ENCODE data around the gene RNF207. TPM values are rescaled to one million over a fixed set of nuclear protein-coding genes. Genes with fewer than 3 reads are reported as not detected.

RNF207 gene
- polyA plus RNA-seq, 3 donors: 0.10 to 7.7 TPM; not detected in 1

- no peak for DNase-seq
- Histone ChIP-seq H3K4me3 (replicated peaks in 1 of 3; ENCODE audit: low read depth in 2 of 3, low read length in 3 of 3) (no peak overlapping the region), H3K4me1 (ENCODE audit: control insufficient read depth in 1 of 2, insufficient read depth in 2 of 2, low read length in 2 of 2) (no peaks in the 10 kb centered on the region), H3K79me2 (ENCODE audit: insufficient read depth, low read length) (no peaks in the 10 kb centered on the region), H3K27ac (ENCODE audit: low read depth in 1 of 2, low read length in 2 of 2) (no peak overlapping the region), H3K36me3 (replicated peaks in 1 of 2; ENCODE audit: control insufficient read depth in 1 of 2, insufficient read depth in 2 of 2, low read length in 2 of 2) (no peaks in the 10 kb centered on the region), H3K4me2 (replicated peaks; ENCODE audit: extremely low read depth, low read length, poor library complexity, severe bottlenecking) (no peak overlapping the region), H2AFZ (ENCODE audit: insufficient read depth, low read depth, low read length, poor library complexity, severe bottlenecking) (no peak overlapping the region), H4K20me1 (ENCODE audit: insufficient read depth, low read length) (no peaks in the 10 kb centered on the region), H3K9ac (ENCODE audit: insufficient read depth, low read length, poor library complexity, severe bottlenecking) (no peak overlapping the region), H3K27me3 (ENCODE audit: control insufficient read depth in 2 of 2, insufficient read depth in 2 of 2, low read length in 2 of 2) (no peaks in the 10 kb centered on the region), H3K9me3 (replicated peaks in 1 of 2; ENCODE audit: control insufficient read depth in 1 of 2, insufficient read depth in 1 of 2, low read length in 2 of 2) (no peaks in the 10 kb centered on the region)
- no peaks in the 10 kb centered on the region for H3K4me1 Mint-ChIP-seq
- H3K36me3 Mint-ChIP-seq: no peaks in the 10 kb centered on the region
- H3K27me3 Mint-ChIP-seq (ENCODE audit: low read depth in 3 of 3): peaks cover 15 to 29% (median 29%) of the 10 kb centered on the region in 3 donors
- no peak overlapping the region for H3K4me3 Mint-ChIP-seq
- TF ChIP-seq, protein P1, sequence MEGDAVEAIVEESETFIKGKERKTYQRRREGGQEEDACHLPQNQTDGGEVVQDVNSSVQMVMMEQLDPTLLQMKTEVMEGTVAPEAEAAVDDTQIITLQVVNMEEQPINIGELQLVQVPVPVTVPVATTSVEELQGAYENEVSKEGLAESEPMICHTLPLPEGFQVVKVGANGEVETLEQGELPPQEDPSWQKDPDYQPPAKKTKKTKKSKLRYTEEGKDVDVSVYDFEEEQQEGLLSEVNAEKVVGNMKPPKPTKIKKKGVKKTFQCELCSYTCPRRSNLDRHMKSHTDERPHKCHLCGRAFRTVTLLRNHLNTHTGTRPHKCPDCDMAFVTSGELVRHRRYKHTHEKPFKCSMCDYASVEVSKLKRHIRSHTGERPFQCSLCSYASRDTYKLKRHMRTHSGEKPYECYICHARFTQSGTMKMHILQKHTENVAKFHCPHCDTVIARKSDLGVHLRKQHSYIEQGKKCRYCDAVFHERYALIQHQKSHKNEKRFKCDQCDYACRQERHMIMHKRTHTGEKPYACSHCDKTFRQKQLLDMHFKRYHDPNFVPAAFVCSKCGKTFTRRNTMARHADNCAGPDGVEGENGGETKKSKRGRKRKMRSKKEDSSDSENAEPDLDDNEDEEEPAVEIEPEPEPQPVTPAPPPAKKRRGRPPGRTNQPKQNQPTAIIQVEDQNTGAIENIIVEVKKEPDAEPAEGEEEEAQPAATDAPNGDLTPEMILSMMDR (IDR thresholded peaks at IDR 0.05): no peak
- H3K27ac Mint-ChIP-seq: no peak overlapping the region
- intact Hi-C loops (cut with micrococcal nuclease): no loop called here
- H3K9me3 Mint-ChIP-seq: no peaks in the 10 kb centered on the region
- WGBS (ENCODE audit: insufficient coverage): 84% methylated on average over 5 of the region's 7 CpGs
These were observed 43.6 kb upstream of the RNF207 start for GRCh38 chr1:6162341-6162740.

DNA sequence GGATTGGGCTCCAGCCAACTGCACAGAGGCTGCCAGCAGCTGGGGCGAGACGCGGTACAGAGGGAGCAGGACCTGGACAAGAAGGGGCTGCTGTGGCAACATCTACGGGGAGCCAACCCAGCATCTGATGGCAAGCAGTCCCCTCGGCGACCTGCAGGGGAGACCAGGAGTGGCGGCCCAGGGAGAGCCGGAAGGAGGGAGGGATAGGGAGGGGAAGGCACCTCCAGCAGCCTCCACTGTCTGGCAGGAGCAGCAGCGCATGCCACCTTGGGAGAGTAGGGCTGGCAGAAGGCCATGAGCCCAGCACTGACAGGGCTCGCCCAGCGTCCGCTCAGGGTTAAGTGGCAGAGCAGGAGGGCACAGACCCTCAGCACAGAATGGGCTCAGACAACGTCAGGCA lies 43.1 kb upstream of the RNF207 start:
- no peak for DNase-seq
- no peaks in the 10 kb centered on the region for H3K36me3 ChIP-seq (replicated peaks in 1 of 2; ENCODE audit: control insufficient read depth in 1 of 2, insufficient read depth in 2 of 2, low read length in 2 of 2)
- peaks cover 15 to 30% (median 26%) of the 10 kb centered on the region in 3 donors for H3K27me3 Mint-ChIP-seq (ENCODE audit: low read depth in 3 of 3)
- H3K27ac Mint-ChIP-seq: no peak overlapping the region
- H3K9ac ChIP-seq (ENCODE audit: insufficient read depth, low read length, poor library complexity, severe bottlenecking): no peak overlapping the region
- TF ChIP-seq, protein P1 (IDR thresholded peaks at IDR 0.05): no peak
- H3K4me3 Mint-ChIP-seq: no peak overlapping the region
- H2AFZ ChIP-seq (ENCODE audit: insufficient read depth, low read depth, low read length, poor library complexity, severe bottlenecking): no peak overlapping the region
- no peaks in the 10 kb centered on the region for H3K79me2 ChIP-seq (ENCODE audit: insufficient read depth, low read length)
- no peaks in the 10 kb centered on the region for H3K36me3 Mint-ChIP-seq
- no peaks in the 10 kb centered on the region for H3K9me3 ChIP-seq (replicated peaks in 1 of 2; ENCODE audit: control insufficient read depth in 1 of 2, insufficient read depth in 1 of 2, low read length in 2 of 2)
- 68% methylated on average over 10 of the region's 13 CpGs for WGBS (ENCODE audit: insufficient coverage)
- H3K4me2 ChIP-seq (replicated peaks; ENCODE audit: extremely low read depth, low read length, poor library complexity, severe bottlenecking): no peak overlapping the region
- H3K4me1 Mint-ChIP-seq: no peaks in the 10 kb centered on the region
- intact Hi-C loops (cut with micrococcal nuclease): no loop called here
- no peaks in the 10 kb centered on the region for H4K20me1 ChIP-seq (ENCODE audit: insufficient read depth, low read length)
- H3K4me1 ChIP-seq (ENCODE audit: control insufficient read depth in 1 of 2, insufficient read depth in 2 of 2, low read length in 2 of 2): no peaks in the 10 kb centered on the region
- H3K27ac ChIP-seq (ENCODE audit: low read depth in 1 of 2, low read length in 2 of 2): no peak overlapping the region
- no peaks in the 10 kb centered on the region for H3K9me3 Mint-ChIP-seq
- H3K27me3 ChIP-seq (ENCODE audit: control insufficient read depth in 2 of 2, insufficient read depth in 2 of 2, low read length in 2 of 2): no peaks in the 10 kb centered on the region
- no peak overlapping the region for H3K4me3 ChIP-seq (replicated peaks in 1 of 3; ENCODE audit: low read depth in 2 of 3, low read length in 3 of 3)
